ENCODE data around the gene LRRC2.

DNA sequence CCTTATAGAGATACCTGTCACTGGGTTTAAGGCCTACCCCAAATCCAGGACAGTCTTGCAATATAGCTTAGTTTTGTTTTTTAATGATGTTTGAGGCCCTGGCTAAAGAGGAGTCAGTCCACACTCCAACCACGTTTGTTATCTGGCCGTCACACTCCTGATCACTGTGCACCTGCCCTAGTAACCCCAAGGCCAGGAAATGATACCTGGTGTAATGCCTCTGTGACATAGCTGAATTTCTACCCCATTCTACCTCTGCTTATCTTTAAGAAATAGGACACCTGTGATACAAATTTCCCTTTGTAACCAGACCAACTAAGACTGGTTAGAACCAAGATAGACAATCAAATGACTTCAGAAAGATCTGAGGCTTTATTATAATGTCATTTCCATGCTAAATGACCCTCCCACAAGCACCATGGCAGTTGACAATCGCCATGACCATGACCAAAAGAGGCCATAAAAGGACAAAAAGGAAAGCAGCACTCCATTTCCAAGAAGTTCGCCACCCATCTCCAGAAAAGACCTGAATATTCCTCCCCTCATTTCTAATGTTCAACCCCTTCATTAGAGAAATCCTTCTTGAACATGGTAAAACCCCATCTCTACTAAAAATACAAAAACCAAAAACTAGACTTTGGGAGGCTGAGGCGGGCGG, 73.1 kb downstream of the LRRC2 start:
- TF ChIP-seq POLR2A (IDR thresholded peaks at IDR 0.05) = no peak
- TF ChIP-seq, protein P1, sequence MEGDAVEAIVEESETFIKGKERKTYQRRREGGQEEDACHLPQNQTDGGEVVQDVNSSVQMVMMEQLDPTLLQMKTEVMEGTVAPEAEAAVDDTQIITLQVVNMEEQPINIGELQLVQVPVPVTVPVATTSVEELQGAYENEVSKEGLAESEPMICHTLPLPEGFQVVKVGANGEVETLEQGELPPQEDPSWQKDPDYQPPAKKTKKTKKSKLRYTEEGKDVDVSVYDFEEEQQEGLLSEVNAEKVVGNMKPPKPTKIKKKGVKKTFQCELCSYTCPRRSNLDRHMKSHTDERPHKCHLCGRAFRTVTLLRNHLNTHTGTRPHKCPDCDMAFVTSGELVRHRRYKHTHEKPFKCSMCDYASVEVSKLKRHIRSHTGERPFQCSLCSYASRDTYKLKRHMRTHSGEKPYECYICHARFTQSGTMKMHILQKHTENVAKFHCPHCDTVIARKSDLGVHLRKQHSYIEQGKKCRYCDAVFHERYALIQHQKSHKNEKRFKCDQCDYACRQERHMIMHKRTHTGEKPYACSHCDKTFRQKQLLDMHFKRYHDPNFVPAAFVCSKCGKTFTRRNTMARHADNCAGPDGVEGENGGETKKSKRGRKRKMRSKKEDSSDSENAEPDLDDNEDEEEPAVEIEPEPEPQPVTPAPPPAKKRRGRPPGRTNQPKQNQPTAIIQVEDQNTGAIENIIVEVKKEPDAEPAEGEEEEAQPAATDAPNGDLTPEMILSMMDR (IDR thresholded peaks at IDR 0.05) = no peak
